Stimulated activated CD8-positive, alpha-beta memory T cell treated with anti-CD3 and anti-CD28 coated beads, Interleukin-4, amount 100 ng/mL, for 24 hours (primary cell): ENCODE measurements around the gene SLC35F3.
"Not testable (repeated sequence)": the region's sequence is repeated elsewhere in the genome, so short reads cannot be mapped to it uniquely, and the experiment has no call there.

Experiments used
- DNase-seq: peaks from one replicate; pipeline ENCODE4 v3.0.0-alpha.2; 2020; ENCODE audit warnings: low read depth

SLC35F3 gene

GRCh38 chr1:234199476-234200127 lies 295.1 kb downstream of the SLC35F3 start:
- no peak for DNase-seq

- DNase-seq, result no peak
Measured at GRCh38 chr1:234200566-234200965, 296.1 kb downstream of the SLC35F3 start.

- DNase-seq, result no peak
Measured at GRCh38 chr1:234201600-234201999, 297.1 kb downstream of the SLC35F3 start.

- DNase-seq, result no peak
Measured at GRCh38 chr1:234205966-234206365, 301.5 kb downstream of the SLC35F3 start.

GRCh38 chr1:234206651-234207284 lies 302.3 kb downstream of the SLC35F3 start:
- DNase-seq, result no peak

GRCh38 chr1:234208351-234208750 lies 303.9 kb downstream of the SLC35F3 start:
- DNase-seq, result no peak

DNA sequence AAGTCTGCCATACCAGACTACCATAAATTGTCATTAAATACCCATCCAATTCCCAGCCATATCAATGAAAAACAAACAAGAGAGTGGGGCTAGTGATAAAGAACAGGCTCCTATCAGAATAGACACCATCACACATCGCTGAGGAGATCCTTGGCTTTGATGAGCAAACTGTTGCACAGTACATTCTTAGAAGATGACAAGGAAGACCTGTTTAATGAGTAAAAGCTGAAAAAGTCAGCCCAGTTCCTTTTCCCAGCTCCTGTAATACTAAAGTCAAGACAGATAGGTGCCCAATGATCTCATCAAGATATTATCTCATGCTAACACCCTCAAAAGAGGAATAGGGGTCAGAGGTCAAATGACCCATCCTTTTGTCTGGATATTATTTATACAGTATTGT lies 304.3 kb downstream of the SLC35F3 start:
- DNase-seq, result no peak

GRCh38 chr1:234210429-234210828 lies 306.0 kb downstream of the SLC35F3 start:
- not testable (repeated sequence) for DNase-seq

DNA sequence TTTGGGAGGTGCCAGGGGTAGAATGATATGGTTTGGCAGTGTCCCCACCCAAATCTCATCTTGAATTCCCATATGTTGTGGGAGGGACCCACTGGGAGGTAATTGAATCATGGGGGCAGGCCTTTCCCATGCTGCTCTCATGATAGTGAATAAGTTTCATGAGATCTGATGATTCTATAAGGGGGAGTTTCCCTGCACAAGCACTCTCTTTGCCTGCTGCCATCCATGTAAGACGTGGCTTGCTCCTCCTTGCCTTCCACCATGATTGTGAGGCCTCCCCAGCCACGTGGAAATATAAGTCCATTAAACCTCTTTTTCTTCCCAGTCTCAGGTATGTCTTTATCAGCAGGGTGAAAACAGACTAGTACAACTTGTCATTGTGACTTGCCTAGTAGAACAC lies 307.4 kb downstream of the SLC35F3 start:
- DNase-seq, result not testable (repeated sequence)

DNA sequence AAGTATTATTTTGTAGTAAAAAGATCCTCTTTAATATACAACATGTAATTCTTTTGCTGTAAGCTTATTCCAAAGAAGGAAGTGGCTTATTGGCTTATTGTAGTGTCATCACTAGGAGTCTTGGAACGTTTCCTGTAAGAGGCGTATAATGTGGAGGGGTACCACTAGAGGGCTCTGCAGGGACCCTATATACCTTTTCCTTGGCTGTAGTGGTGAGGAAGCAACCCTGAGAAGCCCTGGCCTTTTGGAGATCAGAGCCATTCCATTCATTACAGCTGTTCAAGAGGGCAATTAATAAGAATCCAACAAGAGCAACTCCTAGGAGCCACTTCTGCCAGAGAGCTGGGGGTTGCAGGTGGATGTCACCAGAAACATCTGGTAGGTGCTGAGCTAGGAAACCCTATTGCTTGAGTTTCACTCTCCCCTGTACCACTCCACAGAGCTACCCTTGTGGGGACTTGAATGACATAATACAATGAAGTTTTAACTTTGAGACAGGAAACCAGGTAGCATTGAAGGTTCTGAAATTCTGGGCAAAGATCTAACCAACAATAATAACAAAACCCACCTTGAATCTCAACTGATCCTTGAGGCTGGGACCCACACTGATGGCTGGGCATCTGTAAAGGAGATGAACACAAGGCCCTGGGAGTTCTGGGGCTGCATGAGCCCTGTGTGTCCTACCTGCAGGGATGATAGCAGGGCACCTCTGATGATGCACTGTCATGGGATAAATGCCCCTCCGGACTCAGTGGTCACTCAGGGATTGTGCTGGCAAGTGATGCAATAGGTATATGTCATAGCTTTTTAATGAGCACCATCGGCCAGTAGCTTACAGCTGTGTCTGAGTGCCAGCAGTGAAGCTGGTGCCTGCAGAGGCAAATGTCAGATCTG lies 308.5 kb downstream of the SLC35F3 start:
- DNase-seq, result no peak

DNA sequence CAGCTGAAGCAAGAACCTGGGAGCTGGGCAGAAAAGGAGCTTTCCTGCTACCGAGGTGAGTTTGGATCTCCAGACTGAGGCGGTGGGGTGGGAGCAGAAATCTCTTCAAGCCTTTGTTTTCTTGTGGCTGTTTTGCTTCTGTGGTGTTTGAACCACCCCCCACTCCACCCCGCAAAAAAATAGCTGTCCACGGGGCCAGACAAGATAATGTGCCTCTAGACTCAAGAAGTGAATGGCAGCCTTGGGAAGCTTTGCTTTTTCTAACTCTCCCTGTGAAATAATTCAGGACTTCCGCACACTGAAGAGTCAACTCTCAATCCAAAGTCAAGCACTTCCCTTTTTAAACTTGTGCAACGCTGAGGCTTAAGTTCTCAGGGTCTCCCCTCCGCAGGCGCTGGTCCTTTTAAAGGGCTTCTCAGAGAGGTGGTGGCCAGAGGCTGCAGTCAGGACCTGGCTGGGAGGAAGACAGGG lies 309.2 kb downstream of the SLC35F3 start:
- DNase-seq, result no peak

DNA sequence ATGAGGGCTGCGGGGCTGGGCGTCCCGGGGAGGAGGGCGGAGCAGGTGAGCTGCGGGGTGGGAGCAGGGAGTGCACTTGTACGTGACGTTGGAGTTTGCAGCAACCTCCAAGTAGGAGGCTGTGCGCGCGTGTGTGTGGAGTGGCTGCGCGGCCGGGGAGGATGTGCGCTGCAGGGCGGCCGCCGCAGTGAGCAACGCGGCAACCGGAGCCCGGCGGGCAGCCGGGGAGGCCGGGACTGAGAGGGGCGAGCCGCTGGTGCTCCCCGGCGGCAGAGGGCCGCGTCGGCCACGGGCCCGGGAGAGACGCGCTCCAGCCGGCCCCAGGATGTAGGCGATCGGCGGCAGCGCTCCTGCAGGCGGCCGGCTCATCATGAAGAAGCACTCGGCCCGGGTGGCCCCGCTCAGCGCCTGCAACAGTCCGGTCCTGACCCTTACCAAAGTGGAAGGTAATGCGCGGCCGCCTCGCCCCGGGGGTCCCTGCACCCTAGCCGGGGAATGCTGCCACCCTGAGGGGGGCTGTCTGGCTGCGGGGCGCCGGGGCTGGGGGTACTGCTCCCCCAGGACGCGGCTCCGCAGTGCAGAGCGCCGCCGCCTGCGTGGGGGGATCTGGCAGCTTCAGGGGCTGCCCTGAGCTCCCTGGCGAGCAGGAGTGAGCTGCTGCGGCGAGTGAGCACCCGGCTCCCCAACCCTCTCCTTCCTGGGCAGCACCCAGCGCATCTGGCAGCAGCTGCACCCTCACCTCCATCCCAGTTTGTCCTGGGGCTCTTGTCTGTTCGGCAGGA lies 309.8 kb downstream of the SLC35F3 start:
- DNase-seq, result no peak

GRCh38 chr1:234214911-234215892 lies 310.7 kb downstream of the SLC35F3 start:
- no peak for DNase-seq

GRCh38 chr1:234216116-234216703 lies 311.7 kb downstream of the SLC35F3 start:
- no peak for DNase-seq

GRCh38 chr1:234217316-234217840 lies 312.9 kb downstream of the SLC35F3 start:
- DNase-seq, result no peak

DNA sequence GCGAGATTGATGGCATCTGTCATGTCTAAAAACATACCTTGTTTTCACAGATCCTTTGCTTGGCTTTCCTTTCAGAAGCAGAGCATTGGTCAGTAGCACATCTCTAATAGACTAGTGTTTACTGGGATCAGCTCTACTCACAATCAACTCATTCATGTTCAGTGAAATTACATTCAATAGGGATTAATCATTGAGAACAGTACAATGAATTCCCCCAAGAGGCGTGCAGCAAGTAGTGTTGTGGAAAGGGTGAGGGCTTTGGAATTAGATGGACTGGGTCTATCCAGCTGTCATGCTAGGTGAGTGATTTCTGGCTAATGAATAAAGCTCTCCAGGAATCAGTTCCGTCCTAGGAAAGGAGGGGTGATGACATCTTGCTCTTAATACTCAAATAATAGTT lies 313.6 kb downstream of the SLC35F3 start:
- no peak for DNase-seq

DNA sequence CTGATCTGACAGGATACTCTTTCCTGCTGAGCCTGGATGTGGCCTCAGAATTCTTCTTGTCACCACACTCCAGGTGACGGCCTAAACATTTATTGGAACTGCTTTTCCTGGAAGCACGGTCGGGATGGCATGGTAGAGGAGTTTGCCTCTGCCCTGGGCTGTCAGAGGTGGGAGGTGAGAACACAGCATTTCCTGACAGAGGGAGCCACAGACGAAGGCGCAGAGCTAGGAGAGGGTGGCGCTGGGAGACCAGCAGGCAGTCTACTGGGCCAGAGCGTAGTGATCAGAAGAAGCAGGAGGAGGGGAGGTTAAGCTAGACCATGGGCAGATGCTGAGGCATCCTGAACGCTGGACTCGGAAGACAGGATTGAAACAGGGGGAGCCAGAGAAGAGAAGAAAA lies 315.2 kb downstream of the SLC35F3 start:
- no peak for DNase-seq

DNA sequence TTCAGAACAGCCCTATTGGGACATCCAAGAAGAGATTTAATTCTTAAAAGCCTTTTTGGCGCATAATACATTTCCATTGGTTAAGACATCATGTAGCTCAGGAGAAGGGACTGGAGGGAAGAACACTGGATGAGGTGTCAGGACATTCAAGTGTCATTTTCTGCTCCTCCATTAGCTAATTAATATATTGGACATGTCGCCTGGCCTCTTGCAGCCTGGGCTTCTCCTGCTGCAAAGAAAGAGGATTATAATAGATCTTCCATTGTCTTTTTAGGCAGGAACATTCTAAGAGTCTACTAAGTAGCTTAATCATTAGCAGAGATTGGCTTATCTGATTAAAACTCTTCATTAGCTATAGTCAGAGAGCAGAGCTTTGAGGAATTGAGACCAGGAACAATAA lies 317.1 kb downstream of the SLC35F3 start:
- no peak for DNase-seq

DNA sequence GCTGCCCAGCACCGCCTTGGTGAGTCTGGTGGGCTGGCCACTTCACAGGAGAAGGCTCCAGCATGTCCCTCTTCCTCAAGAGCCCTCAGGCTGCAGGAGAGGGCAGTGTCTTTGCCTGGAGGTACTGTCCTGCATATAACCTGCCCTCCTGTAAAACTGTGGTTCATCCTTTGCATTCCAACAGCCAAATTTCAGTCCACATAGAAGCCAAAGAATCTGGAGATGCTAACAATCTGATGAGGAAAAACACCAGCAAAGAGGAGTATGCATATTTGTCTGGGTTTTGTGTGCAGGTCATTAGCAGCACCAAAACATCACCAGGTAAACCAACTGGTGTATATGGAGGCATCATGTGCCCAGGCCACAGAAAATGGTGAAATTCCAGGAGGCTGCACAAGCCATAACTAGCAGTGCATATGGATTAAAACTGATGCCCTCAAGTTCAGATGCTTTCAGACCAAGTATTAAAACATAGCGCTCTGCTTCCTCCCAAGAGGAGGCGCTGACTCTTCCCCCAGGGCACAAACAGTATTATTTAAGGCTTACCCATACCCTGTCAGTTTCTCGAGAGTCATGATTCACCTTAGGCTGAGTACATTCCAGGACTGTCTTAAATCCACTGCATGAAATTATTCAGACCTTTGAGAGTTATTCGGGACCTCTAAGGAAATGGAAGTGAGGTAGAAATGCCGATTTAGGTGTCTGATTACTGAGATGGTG lies 318.2 kb downstream of the SLC35F3 start:
- no peak for DNase-seq
